GM23338 (cell line): ENCODE results near the gene HDAC5.

Experiments used
- CREB1 ChIP-seq: fragments of 250-450 bp; sonication (Bioruptor Pico); IDR thresholded peaks from 2 replicates; pipeline ENCODE4 v1.5.0; 2020; ENCODE audit warnings: low read depth, mild to moderate bottlenecking, moderate library complexity
- CTCF ChIP-seq, 2 experiments: fragments of 200-600 bp in 1 of 2; sonication (generic) in 1 of 2; conservative IDR thresholded peaks; 2 replicates each; pipeline versions ENCODE4 v1.5.1 to v1.6.1; 2016 to 2017; ENCODE audit warnings: antibody characterized with exemption in 2 of 2, low read depth in 2 of 2, mild to moderate bottlenecking in 2 of 2, moderate library complexity in 1 of 2
- ETS1 ChIP-seq: IDR thresholded peaks from 2 replicates; pipeline ENCODE4 v1.6.1; 2016; ENCODE audit warnings: antibody characterized with exemption
- EZH2 ChIP-seq: fragments of 200-600 bp; sonication (generic); IDR thresholded peaks from one replicate; pipeline ENCODE4 v1.8.0; 2017; ENCODE audit warnings: antibody characterized with exemption, mild to moderate bottlenecking, low read depth; ENCODE audit not compliant: unreplicated experiment
- EZH2phosphoT487 ChIP-seq: fragments of 200-600 bp; sonication (generic); IDR thresholded peaks from one replicate; pipeline ENCODE4 v1.8.1; 2018; ENCODE audit warnings: antibody characterized with exemption; ENCODE audit not compliant: unreplicated experiment
- JUNB ChIP-seq: IDR thresholded peaks from one replicate; pipeline ENCODE4 v1.6.1; 2016; ENCODE audit warnings: antibody characterized with exemption; ENCODE audit not compliant: unreplicated experiment
- NANOG ChIP-seq: IDR thresholded peaks from 2 replicates; pipeline ENCODE4 v1.6.1; 2016; ENCODE audit warnings: antibody characterized with exemption, borderline replicate concordance
- POLR2AphosphoS5 ChIP-seq: IDR thresholded peaks from 2 replicates; pipeline ENCODE4 v1.6.1; 2016; ENCODE audit warnings: antibody characterized with exemption, low read depth
- REST ChIP-seq: IDR thresholded peaks from one replicate; pipeline ENCODE4 v1.6.1; 2018; ENCODE audit warnings: antibody characterized with exemption; ENCODE audit not compliant: unreplicated experiment
- ZNF114 ChIP-seq: fragments of 250-450 bp; sonication (Bioruptor Pico); IDR thresholded peaks from 2 replicates; pipeline ENCODE4 v1.5.0; 2020; ENCODE audit warnings: mild to moderate bottlenecking, moderate library complexity

- TF ChIP-seq CTCF (conservative IDR thresholded peaks at IDR 0.05; ENCODE audit: low read depth in 2 of 2), result no peak
- TF ChIP-seq EZH2, result no peak
- TF ChIP-seq POLR2AphosphoS5, result no peak
- TF ChIP-seq EZH2phosphoT487, result no peak
- TF ChIP-seq JUNB, result no peak
- no peak for TF ChIP-seq NANOG
- no peak for TF ChIP-seq ETS1
- TF ChIP-seq REST, result no peak
- no peak for TF ChIP-seq ZNF114 (CRISPR knock-in tag)
- no peak for TF ChIP-seq CREB1 (CRISPR knock-in tag)
These were observed 13.3 kb downstream of the HDAC5 start for GRCh38 chr17:44110011-44110686.
